Right lobe of liver (tissue), 6 donors: ENCODE data around the gene RTL1. TPM values are rescaled to one million over a fixed set of nuclear protein-coding genes. Genes with fewer than 3 reads are reported as not detected.

Experiments used
- ATAC-seq, 4 donors: fragments of 200-7000 bp; cut with Tn5 transposase; one replicate each; pipeline ENCODE4 v1.9.1; 2020; ENCODE audit warnings: mild to moderate bottlenecking in 4 of 4, moderate library complexity in 4 of 4
- DNase-seq, 3 donors: peaks; one replicate each; pipeline ENCODE4 v3.0.0-alpha.2; 2020
- H3K27ac ChIP-seq, 3 donors: fragments of 200-600 bp; one replicate each; pipeline ENCODE4 v1.8.0; 2022
- H3K27me3 ChIP-seq, 2 donors: fragments of 200-600 bp; one replicate each; pipeline ENCODE4 v1.8.0; 2022
- H3K36me3 ChIP-seq, 4 donors: fragments of 200-600 bp; sonication (generic) in 1 of 4; one replicate each; pipeline versions ENCODE4 v1.5.1 to v1.8.0; 2017 to 2022; ENCODE audit warnings: control low read depth in 1 of 4
- H3K4me1 ChIP-seq, 4 donors: fragments of 200-600 bp; sonication (generic) in 1 of 4; one replicate each; pipeline versions ENCODE4 v1.5.1 to v1.8.0; 2017 to 2022; ENCODE audit warnings: control low read depth in 1 of 4
- H3K4me3 ChIP-seq, 3 donors: fragments of 200-600 bp; one replicate each; pipeline ENCODE4 v1.8.0; 2022
- H3K9me3 ChIP-seq, 4 donors: fragments of 200-600 bp; sonication (generic) in 1 of 4; one replicate each; pipeline versions ENCODE4 v1.5.1 to v1.8.0; 2017 to 2022; ENCODE audit warnings: control low read depth in 1 of 4
- POLR2A ChIP-seq: fragments of 450-650 bp; IDR thresholded peaks from one replicate; pipeline ENCODE4 v1.6.1; 2017; ENCODE audit warnings: antibody characterized with exemption, mild to moderate bottlenecking
- WGBS: methylation state at CpG from one replicate; pipeline ENCODE4 v1.1.6; 2018; ENCODE audit warnings: low coverage, low lambda C conversion rate; ENCODE audit not compliant: insufficient coverage; ENCODE audit errors: missing lambda C conversion rate; 5-methylcytosine and 5-hydroxymethylcytosine counted together
- intact Hi-C, 2 donors: fragments of 100-400 bp; cut with DNase I; formaldehyde crosslinking; loops; one replicate each; pipeline versions ENCODE4 v1.11.2 to v1.14.1; 2022
- total RNA-seq, 6 experiments: library from RNA; depleted of rRNA in 2 of 6; stranded (reverse); fragments of >200 nt in 2 of 6; fragmentation: NEBNext Ultra II Directional in 3 of 6; extraction: Animal tissue kit (Norgen Biotek cat#: 25700) in 3 of 6; gene quantifications; one replicate each; pipeline versions ENCODE4 v1.1.0 to v1.2.4, GENCODE V29; 2016 to 2023
- TF ChIP-seq, protein P1 (sequence below), 4 donors: fragments of 200-600 bp in 3 of 4; fragments of 450-650 bp in 1 of 4; IDR thresholded peaks; one replicate each; pipeline versions ENCODE4 v1.5.1 to v1.8.0; 2016 to 2022; ENCODE audit warnings: antibody characterized with exemption in 4 of 4, mild to moderate bottlenecking in 2 of 4
- donor health status: DM: no; HTN: yes; CAD: no.
- donor health status: DM: no; HTN: no; CAD: no.
- donor health status: DM: no; HTN: no; CAD: no.
- donor health status: DM: no; HTN: yes; CAD: no.
- donor health status: DM: no; HTN: yes; CAD: no.

The RTL1 gene
- total RNA-seq, 6 experiments from 2014 or later, result 0.04 TPM; not detected in 5

- Histone ChIP-seq H3K9me3 (no peaks in the 10 kb centered on the region), H3K4me3 (no peak overlapping the region), H3K4me1 (no peaks in the 10 kb centered on the region), H3K27me3 (no peaks in the 10 kb centered on the region), H3K36me3 (no peaks in the 10 kb centered on the region), H3K27ac (no peak overlapping the region)
- WGBS, result 53% methylated on average over 15 of the region's 16 CpGs
- peak in 2 of 4 donors; percentile 25 to 47 for ATAC-seq
- DNase-seq, result peak in 1 of 3 donors; percentile 15
- TF ChIP-seq, protein P1, sequence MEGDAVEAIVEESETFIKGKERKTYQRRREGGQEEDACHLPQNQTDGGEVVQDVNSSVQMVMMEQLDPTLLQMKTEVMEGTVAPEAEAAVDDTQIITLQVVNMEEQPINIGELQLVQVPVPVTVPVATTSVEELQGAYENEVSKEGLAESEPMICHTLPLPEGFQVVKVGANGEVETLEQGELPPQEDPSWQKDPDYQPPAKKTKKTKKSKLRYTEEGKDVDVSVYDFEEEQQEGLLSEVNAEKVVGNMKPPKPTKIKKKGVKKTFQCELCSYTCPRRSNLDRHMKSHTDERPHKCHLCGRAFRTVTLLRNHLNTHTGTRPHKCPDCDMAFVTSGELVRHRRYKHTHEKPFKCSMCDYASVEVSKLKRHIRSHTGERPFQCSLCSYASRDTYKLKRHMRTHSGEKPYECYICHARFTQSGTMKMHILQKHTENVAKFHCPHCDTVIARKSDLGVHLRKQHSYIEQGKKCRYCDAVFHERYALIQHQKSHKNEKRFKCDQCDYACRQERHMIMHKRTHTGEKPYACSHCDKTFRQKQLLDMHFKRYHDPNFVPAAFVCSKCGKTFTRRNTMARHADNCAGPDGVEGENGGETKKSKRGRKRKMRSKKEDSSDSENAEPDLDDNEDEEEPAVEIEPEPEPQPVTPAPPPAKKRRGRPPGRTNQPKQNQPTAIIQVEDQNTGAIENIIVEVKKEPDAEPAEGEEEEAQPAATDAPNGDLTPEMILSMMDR (IDR thresholded peaks at IDR 0.05), result no peak
- TF ChIP-seq POLR2A, result no peak
- intact Hi-C loops, result no loop called here
These were observed 32.0 kb downstream of the RTL1 start for GRCh38 chr14:100871234-100872186.

- intact Hi-C loops, result no loop called here
- peak in 1 of 3 donors; percentile 43 for DNase-seq
These were observed 34.7 kb downstream of the RTL1 start for GRCh38 chr14:100868621-100869370.

DNA sequence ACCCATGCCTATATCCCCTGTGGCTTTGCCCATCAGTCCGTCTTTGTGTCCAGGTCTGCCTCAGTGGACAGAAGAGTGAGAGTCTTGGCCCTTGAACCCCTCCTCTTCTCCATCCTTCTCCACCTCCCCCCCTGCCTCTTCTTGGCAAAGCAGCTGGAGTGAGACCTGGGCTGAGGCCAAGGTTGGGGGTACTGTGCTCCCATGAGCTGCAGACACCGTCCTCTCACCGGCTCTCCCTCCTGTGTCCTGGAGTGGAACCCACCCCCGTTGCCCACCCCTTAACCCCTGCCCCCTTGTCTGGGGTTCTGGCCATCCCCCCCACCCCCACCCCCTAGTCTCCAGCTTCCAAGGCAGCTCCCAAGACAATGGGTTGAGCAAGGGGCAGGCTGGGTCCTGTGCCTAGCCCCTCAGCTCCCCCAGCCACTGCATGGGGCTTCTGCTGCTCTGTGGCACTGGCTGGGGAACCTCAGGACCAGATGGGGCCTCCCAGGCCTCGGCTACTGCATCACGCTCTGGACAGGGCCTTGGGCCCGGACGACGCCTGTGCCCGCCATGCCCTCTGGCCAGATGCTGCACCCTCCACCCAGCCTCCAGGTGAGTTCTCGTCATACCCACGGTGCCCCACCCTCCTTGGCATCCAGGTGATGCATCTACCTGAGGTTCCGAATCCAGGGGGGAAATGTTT, 35.7 kb downstream of the RTL1 start:
- WGBS, result 79% methylated on average over 2 of the region's 13 CpGs
- DNase-seq, result peak in 1 of 3 donors; percentile 40

More at GRCh38 chr14:100868621-100869370, 34.7 kb downstream of the RTL1 start:
- no peaks in the 10 kb centered on the region for H3K9me3 ChIP-seq
- WGBS, result 79% methylated on average over 12 of the region's 24 CpGs
- ATAC-seq, result no peak
- H3K27me3 ChIP-seq, result no peaks in the 10 kb centered on the region
- H3K4me3 ChIP-seq, result no peak overlapping the region
- no peaks in the 10 kb centered on the region for H3K4me1 ChIP-seq
- TF ChIP-seq, protein P1 (IDR thresholded peaks at IDR 0.05), result no peak
- no peak for TF ChIP-seq POLR2A
- no peaks in the 10 kb centered on the region for H3K36me3 ChIP-seq
- no peak overlapping the region for H3K27ac ChIP-seq

More for the DNA sequence above, 35.7 kb downstream of the RTL1 start:
- Histone ChIP-seq H3K27me3 (no peaks in the 10 kb centered on the region), H3K36me3 (no peaks in the 10 kb centered on the region), H3K9me3 (no peaks in the 10 kb centered on the region), H3K4me1 (no peaks in the 10 kb centered on the region), H3K27ac (no peak overlapping the region), H3K4me3 (no peak overlapping the region)
- intact Hi-C loops, result no loop called here
- TF ChIP-seq POLR2A, result no peak
- TF ChIP-seq, protein P1 (IDR thresholded peaks at IDR 0.05), result no peak
- no peak for ATAC-seq
